ENCODE measurements around the gene CLRN3. TPM values are rescaled to one million over a fixed set of nuclear protein-coding genes. Genes with fewer than 3 reads are reported as not detected.

Gene CLRN3
- total RNA-seq, 2 donors from 2014 or later, result 76.8 to 110 TPM

- H3K9me3 ChIP-seq, result no peaks in the 10 kb centered on the region
- no peak for DNase-seq
- H3K4me3 ChIP-seq, result no peak overlapping the region
- no peaks in the 10 kb centered on the region for H3K36me3 ChIP-seq
- H3K27ac ChIP-seq, result no peak overlapping the region
- no peak overlapping the region for H3K9ac ChIP-seq (ENCODE audit: low read depth in 2 of 2, low read length in 2 of 2)
- intact Hi-C loops (cut with DNase I), result no loop called here
- no peaks in the 10 kb centered on the region for H3K4me1 ChIP-seq
- no peaks in the 10 kb centered on the region for H3K27me3 ChIP-seq
- no peak for TF ChIP-seq CTCF (IDR thresholded peaks at IDR 0.05)
These were observed 24.1 kb upstream of the CLRN3 start for GRCh38 chr10:127916826-127917225.

GRCh38 chr10:127915324-127915723, 22.6 kb upstream of the CLRN3 start:
- Histone ChIP-seq H3K27ac (no peak overlapping the region), H3K27me3 (no peaks in the 10 kb centered on the region), H3K36me3 (no peaks in the 10 kb centered on the region), H3K4me1 (no peaks in the 10 kb centered on the region), H3K9ac (ENCODE audit: low read depth in 2 of 2, low read length in 2 of 2) (no peak overlapping the region), H3K4me3 (no peak overlapping the region), H3K9me3 (no peaks in the 10 kb centered on the region)
- intact Hi-C loops (cut with DNase I), result no loop called here
- DNase-seq, result no peak
- TF ChIP-seq CTCF (IDR thresholded peaks at IDR 0.05), result no peak

GRCh38 chr10:127913368-127913759, 20.6 kb upstream of the CLRN3 start:
- TF ChIP-seq CTCF (IDR thresholded peaks at IDR 0.05), result no peak
- Histone ChIP-seq H3K27me3 (no peaks in the 10 kb centered on the region), H3K4me1 (no peaks in the 10 kb centered on the region), H3K36me3 (no peaks in the 10 kb centered on the region), H3K9me3 (no peaks in the 10 kb centered on the region), H3K9ac (ENCODE audit: low read depth in 2 of 2, low read length in 2 of 2) (no peak overlapping the region), H3K4me3 (no peak overlapping the region), H3K27ac (no peak overlapping the region)
- no peak for DNase-seq
- intact Hi-C loops (cut with DNase I), result no loop called here

- Histone ChIP-seq H3K27ac (no peak overlapping the region), H3K36me3 (no peaks in the 10 kb centered on the region), H3K4me3 (no peak overlapping the region), H3K4me1 (peaks cover under 1% of the 10 kb centered on the region), H3K9me3 (no peaks in the 10 kb centered on the region), H3K9ac (ENCODE audit: low read depth in 2 of 2, low read length in 2 of 2) (no peak overlapping the region), H3K27me3 (no peaks in the 10 kb centered on the region)
- DNase-seq, result no peak
- no peak for TF ChIP-seq CTCF (IDR thresholded peaks at IDR 0.05)
- intact Hi-C loops (cut with DNase I), result no loop called here
These were observed 20.0 kb upstream of the CLRN3 start for GRCh38 chr10:127912607-127913367.

GRCh38 chr10:127911867-127912257, 19.1 kb upstream of the CLRN3 start:
- H3K27ac ChIP-seq, result no peak overlapping the region
- no peak for DNase-seq
- peaks cover 2% of the 10 kb centered on the region for H3K4me1 ChIP-seq
- no peak overlapping the region for H3K4me3 ChIP-seq
- intact Hi-C loops (cut with DNase I), result no loop called here
- no peak overlapping the region for H3K9ac ChIP-seq (ENCODE audit: low read depth in 2 of 2, low read length in 2 of 2)
- no peaks in the 10 kb centered on the region for H3K9me3 ChIP-seq
- TF ChIP-seq CTCF (IDR thresholded peaks at IDR 0.05), result no peak
- H3K27me3 ChIP-seq, result no peaks in the 10 kb centered on the region
- H3K36me3 ChIP-seq, result no peaks in the 10 kb centered on the region
